Stimulated activated CD8-positive, alpha-beta memory T cell treated with anti-CD3 and anti-CD28 coated beads, Interleukin-2, amount 100 ng/mL, for 1 hour (primary cell): Measurements from ENCODE around the gene NCKAP5.
"Not testable (repeated sequence)": the region's sequence is repeated elsewhere in the genome, so short reads cannot be mapped to it uniquely, and the experiment has no call there.

Source experiments
- DNase-seq, 2 donors: peaks; one replicate each; pipeline ENCODE4 v3.0.0-alpha.2; 2020; ENCODE audit warnings: low read depth in 2 of 2

Gene NCKAP5

GRCh38 chr2:132720393-132720792, 847.9 kb downstream of the NCKAP5 start:
- DNase-seq, result no peak

- DNase-seq, result no peak
Observed at GRCh38 chr2:132719480-132719879, 848.8 kb downstream of the NCKAP5 start.

DNA sequence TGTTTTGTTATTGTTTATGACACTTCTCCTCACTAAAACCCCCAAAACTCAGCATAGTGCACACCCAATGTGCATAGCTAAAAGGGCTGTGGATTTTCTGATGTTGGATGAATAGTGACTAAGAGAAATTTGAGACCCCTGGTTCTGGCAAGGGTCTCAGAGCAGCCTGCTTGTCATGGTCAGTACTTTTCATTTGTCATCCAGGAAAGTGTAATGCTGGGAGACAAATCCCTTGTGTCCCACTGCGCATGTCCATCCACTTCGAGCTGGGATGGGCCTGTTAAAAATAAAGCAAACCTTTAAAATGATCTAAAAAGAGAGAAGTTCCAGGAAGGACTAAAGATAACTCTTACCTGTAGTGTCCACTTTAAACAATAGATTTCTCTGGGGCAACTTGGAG, 851.3 kb downstream of the NCKAP5 start:
- no peak for DNase-seq

GRCh38 chr2:132715386-132716351, 852.6 kb downstream of the NCKAP5 start:
- DNase-seq, result no peak

- DNase-seq, result no peak
Observed at GRCh38 chr2:132703396-132703795, 864.9 kb downstream of the NCKAP5 start.

- DNase-seq, result no peak
Observed at GRCh38 chr2:132701810-132702209, 866.5 kb downstream of the NCKAP5 start.

GRCh38 chr2:132699802-132700201, 868.5 kb downstream of the NCKAP5 start:
- DNase-seq, result not testable (repeated sequence)

DNA sequence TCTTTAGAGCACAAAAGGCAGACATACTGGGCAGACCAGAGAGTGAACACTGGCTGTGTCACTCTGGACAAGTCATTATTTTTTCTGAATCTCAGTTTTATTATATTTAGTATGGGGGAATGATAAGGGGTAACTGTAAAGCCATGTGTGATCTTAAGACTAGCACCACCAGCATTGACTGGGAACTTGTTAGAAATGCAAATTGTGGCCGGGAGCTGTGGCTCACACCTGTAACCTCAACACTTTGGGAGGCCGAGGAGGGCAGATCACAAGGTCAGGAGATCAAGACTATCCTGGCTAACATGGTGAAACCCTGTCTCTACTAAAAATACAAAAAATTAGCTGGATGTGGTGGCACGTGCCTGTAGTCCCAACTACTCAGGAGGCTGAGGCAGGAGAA, 869.9 kb downstream of the NCKAP5 start:
- not testable (repeated sequence) for DNase-seq

GRCh38 chr2:132697556-132698205, 870.6 kb downstream of the NCKAP5 start:
- DNase-seq, result no peak

DNA sequence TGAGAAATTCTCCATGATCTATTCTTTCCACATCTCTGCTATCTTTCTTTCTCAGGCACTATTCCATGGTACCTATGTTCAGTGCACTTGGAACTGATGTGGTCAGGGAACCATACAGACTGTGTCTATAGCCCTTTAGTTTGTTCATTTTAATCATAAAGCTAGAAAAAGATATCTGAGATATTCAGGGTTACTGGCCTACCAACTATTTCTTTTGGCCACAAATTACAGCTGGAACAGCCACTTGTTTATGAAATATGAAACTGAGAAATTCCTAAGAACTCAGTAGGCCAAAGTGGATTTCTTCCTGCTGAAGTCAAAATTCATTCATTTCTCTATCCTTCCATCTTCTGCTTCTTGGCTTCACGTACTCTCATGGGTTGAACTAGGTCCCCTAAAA, 875.4 kb downstream of the NCKAP5 start:
- DNase-seq, result no peak

- DNase-seq, result no peak
Observed at GRCh38 chr2:132691556-132691955, 876.7 kb downstream of the NCKAP5 start.

DNA sequence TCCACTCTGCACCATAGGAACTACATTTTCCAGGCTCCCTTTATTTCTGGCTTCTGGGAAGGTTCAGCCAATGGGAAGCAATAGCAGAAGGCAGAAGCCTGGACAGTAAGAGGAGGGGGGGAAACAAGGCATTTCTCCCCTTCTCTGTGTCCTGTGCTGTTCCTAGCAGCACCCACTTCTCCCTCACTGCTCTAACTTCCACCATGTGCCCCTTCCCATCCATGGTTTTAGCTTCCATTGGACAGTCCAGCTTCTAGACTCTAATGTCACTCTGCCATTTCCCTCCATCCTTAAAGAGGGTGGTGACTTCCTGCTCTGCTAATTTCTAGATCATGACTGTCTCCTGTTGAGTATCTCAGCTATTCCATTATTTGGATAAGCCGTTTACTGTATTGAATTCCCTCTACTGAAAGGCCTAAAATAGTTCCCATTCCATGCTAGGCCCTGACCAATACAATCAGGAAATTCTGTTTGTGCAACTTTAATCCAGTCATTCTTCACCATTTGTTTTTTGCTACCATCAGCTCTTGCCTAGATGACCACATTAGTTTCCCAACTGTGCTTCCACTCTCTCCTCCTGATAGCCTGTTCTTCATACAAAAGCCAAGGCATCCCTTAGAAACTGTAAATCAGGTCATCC, 877.5 kb downstream of the NCKAP5 start:
- DNase-seq, result no peak

DNA sequence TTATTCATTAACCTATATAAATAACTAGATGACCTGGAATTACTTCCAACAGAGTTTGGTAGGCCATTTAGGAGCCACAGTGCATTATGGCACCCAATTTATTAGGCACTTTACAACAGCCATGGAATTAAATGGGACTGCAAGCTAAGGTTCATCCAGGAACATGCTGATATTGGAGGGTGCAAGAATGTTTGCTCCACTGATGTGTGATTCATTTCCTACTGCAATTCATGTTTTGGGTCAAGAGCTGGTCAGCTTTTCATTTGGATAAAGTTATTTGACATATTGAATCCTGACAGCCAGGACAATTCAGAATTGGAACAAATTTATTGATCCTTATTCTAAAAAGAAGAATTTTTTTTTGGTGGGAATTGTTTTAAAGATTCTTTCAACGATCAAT, 886.5 kb downstream of the NCKAP5 start:
- no peak for DNase-seq

- no peak for DNase-seq
Observed at GRCh38 chr2:132680544-132680943, 887.7 kb downstream of the NCKAP5 start.

GRCh38 chr2:132678483-132678882, 889.8 kb downstream of the NCKAP5 start:
- no peak for DNase-seq

- no peak for DNase-seq
Observed at GRCh38 chr2:132677661-132678060, 890.6 kb downstream of the NCKAP5 start.

DNA sequence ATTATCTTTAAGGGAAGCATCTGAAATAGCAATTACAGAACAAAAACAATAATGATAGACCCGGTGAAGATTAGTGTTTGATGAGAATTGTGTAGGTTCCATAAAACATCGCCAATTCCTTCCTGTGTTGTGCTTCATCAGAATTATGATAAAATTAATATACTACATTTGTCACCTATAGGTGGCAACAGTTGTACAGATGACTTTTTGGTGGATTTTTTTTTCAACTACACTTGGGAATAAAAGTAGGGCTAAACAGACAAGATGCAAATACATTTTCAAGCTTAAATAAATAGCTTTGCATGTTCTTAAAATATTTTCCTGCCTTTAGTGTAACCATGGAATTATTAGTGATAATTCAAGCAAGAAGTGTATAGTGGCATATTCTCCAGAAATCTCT, 891.3 kb downstream of the NCKAP5 start:
- no peak for DNase-seq

DNA sequence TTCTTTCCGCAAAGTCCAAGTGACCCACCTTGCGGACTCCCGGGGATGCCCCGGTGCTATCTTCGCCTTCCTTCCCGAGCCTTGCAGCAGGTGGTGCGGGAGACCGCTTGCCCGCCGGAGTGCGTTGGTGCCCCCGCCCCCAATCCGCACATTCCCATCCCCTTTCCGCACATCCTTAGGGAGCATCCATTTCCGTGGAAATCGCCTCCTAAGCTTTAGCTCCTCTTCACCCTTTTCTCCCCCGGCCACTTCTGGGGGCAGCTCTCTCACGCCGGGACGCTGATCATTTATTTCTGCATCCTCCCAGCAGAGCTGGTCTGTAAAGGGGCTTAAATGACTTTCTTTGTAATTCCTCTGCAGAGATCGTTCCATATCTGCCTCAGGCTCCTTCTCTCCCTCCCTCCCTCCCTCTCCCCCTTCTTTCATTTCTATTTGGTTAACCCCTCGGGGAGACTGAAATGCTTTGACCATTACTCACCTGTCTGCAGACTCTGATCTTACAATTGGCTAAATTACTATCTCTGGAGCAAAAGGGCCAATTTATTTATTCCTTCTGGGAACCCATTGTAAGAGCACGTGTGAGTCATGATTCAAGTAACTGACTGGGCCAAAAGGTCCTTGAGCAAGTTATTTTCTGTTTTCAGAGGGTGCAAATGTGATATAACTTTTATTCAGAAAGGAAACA, 897.0 kb downstream of the NCKAP5 start:
- no peak for DNase-seq

GRCh38 chr2:132670496-132671150, 897.6 kb downstream of the NCKAP5 start:
- DNase-seq, result no peak

GRCh38 chr2:132669908-132670495, 898.3 kb downstream of the NCKAP5 start, which contains the start of gene LYPD1:
Gene LYPD1 (minus strand): TSS chr2:132670205. CDS start chr2:132669932, 273 bp downstream.
- DNase-seq, result no peak
